Suprapubic skin (tissue), 4 donors: ENCODE data around the gene C11orf24. TPM values are rescaled to one million over a fixed set of nuclear protein-coding genes. Genes with fewer than 3 reads are reported as not detected.

Source experiments
- DNase-seq, 2 donors: peaks; one replicate each; pipeline ENCODE4 v3.0.0-alpha.2; 2019; ENCODE audit warnings: low spot score in 2 of 2
- H3K27ac ChIP-seq: fragments of 200-600 bp; sonication (generic); one replicate; pipeline ENCODE4 v1.5.1; 2019
- H3K27me3 ChIP-seq: fragments of 200-600 bp; sonication (generic); one replicate; pipeline ENCODE4 v1.5.1; 2019
- H3K36me3 ChIP-seq: fragments of 200-600 bp; sonication (generic); one replicate; pipeline ENCODE4 v1.5.1; 2019
- H3K4me1 ChIP-seq: fragments of 200-600 bp; sonication (generic); one replicate; pipeline ENCODE4 v1.5.1; 2019
- H3K4me3 ChIP-seq: fragments of 200-600 bp; sonication (generic); one replicate; pipeline ENCODE4 v1.5.1; 2019; ENCODE audit warnings: mild to moderate bottlenecking
- H3K9me3 ChIP-seq: fragments of 200-600 bp; sonication (generic); one replicate; pipeline ENCODE4 v1.5.1; 2019
- EP300 ChIP-seq: sonication (generic); formaldehyde crosslinking; IDR thresholded peaks from one replicate; pipeline ENCODE4 v1.6.1; 2017; ENCODE audit warnings: antibody characterized with exemption
- POLR2A ChIP-seq, 2 donors: fragments of 450-650 bp; IDR thresholded peaks; one replicate each; pipeline ENCODE4 v1.6.1; 2017; ENCODE audit warnings: antibody characterized with exemption in 2 of 2, mild to moderate bottlenecking in 2 of 2, moderate library complexity in 2 of 2
- POLR2AphosphoS5 ChIP-seq, 3 donors: sonication (generic); formaldehyde crosslinking; IDR thresholded peaks; one replicate each; pipeline ENCODE4 v1.6.1; 2017; ENCODE audit warnings: antibody characterized with exemption in 3 of 3
- WGBS: methylation state at CpG from one replicate; pipeline ENCODE4 v1.1.5; 2018; 5-methylcytosine and 5-hydroxymethylcytosine counted together
- total RNA-seq, 4 donors: library from RNA; depleted of rRNA; stranded (reverse); fragments of >200 nt; gene quantifications; one replicate each; pipeline ENCODE4 v1.1.0, GENCODE V29; 2016
- TF ChIP-seq, protein P1 (sequence below), 2 donors: fragments of 200-600 bp in 1 of 2; fragments of 450-650 bp in 1 of 2; sonication (generic) in 1 of 2; IDR thresholded peaks; one replicate each; pipeline ENCODE4 v1.5.1; 2016 to 2019; ENCODE audit warnings: antibody characterized with exemption in 2 of 2, mild to moderate bottlenecking in 1 of 2, moderate library complexity in 1 of 2

Gene C11orf24
- total RNA-seq, 4 donors from 2014 or later = 7.2 to 24.8 (median 16.7) TPM

GRCh38 chr11:68214173-68215086 lies 57.3 kb downstream of the C11orf24 start:
- H3K27ac ChIP-seq = peak overlapping the region; percentile 100
- H3K4me3 ChIP-seq = peak overlapping the region; percentile 75
- H3K36me3 ChIP-seq = no peaks in the 10 kb centered on the region
- no peaks in the 10 kb centered on the region for H3K27me3 ChIP-seq
- H3K4me1 ChIP-seq = peaks cover 52% of the 10 kb centered on the region
- H3K9me3 ChIP-seq = no peaks in the 10 kb centered on the region
- peak; percentile 79 to 81 for DNase-seq
- 30% methylated on average over 20 of the region's 58 CpGs for WGBS
- no peak for TF ChIP-seq EP300
- TF ChIP-seq POLR2A (IDR thresholded peaks at IDR 0.05) = no peak
- TF ChIP-seq, protein P1, sequence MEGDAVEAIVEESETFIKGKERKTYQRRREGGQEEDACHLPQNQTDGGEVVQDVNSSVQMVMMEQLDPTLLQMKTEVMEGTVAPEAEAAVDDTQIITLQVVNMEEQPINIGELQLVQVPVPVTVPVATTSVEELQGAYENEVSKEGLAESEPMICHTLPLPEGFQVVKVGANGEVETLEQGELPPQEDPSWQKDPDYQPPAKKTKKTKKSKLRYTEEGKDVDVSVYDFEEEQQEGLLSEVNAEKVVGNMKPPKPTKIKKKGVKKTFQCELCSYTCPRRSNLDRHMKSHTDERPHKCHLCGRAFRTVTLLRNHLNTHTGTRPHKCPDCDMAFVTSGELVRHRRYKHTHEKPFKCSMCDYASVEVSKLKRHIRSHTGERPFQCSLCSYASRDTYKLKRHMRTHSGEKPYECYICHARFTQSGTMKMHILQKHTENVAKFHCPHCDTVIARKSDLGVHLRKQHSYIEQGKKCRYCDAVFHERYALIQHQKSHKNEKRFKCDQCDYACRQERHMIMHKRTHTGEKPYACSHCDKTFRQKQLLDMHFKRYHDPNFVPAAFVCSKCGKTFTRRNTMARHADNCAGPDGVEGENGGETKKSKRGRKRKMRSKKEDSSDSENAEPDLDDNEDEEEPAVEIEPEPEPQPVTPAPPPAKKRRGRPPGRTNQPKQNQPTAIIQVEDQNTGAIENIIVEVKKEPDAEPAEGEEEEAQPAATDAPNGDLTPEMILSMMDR (IDR thresholded peaks at IDR 0.05) = no peak
- TF ChIP-seq POLR2AphosphoS5 (IDR thresholded peaks at IDR 0.05) = no peak

DNA sequence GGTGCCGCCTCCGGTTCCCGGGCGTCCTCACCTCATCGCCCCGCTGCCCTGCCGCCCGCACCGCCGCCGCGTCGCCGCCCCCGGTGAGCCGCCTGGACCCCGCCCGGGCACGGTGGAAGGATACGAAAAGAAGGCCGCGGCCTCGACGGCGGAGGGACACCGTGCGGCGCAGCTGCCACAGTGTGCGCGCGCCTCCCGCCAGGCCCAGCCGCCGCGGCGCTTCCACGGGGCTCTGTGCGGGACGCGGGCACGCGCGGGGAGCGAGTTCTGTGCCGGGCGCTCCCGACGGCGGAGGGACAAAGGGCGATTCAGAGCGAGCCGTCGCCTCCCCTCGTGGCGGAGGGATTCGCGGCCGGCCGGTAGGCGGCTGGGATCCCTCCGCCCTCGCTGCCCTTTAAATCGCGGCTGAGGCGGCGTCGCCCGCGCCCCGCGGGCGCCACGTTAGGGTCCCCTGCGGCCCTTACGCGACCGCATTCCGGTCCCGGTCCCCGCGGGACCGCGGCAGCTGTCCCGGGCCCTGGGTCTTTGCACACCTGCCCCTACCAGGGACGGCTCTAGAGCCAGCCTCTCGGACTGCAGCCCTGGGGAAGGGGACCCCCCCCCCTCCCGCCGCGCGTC lies 58.1 kb downstream of the C11orf24 start:
- 0% methylated on average over 25 of the region's 90 CpGs for WGBS
- TF ChIP-seq, protein P1 (IDR thresholded peaks at IDR 0.05) = peak in 1 of 2 donors; percentile 5
- TF ChIP-seq POLR2AphosphoS5 (IDR thresholded peaks at IDR 0.05) = peak in 1 of 3 donors; percentile 92
- TF ChIP-seq POLR2A (IDR thresholded peaks at IDR 0.05) = peak; percentile 82 to 90
- no peak for TF ChIP-seq EP300
- Histone ChIP-seq H3K36me3 (no peaks in the 10 kb centered on the region), H3K9me3 (no peaks in the 10 kb centered on the region), H3K27ac (peak overlapping the region; percentile 100), H3K4me1 (peaks cover 59% of the 10 kb centered on the region), H3K27me3 (no peaks in the 10 kb centered on the region), H3K4me3 (peak overlapping the region; percentile 75)
- DNase-seq = peak; percentile 88 to 90

- TF ChIP-seq, protein P1 (IDR thresholded peaks at IDR 0.05) = no peak
- no peak for TF ChIP-seq POLR2AphosphoS5 (IDR thresholded peaks at IDR 0.05)
- no peak for TF ChIP-seq POLR2A (IDR thresholded peaks at IDR 0.05)
- TF ChIP-seq EP300 = no peak
- Histone ChIP-seq H3K27me3 (no peaks in the 10 kb centered on the region), H3K9me3 (no peaks in the 10 kb centered on the region), H3K27ac (peak within 1 kb of the TSS; percentile 100), H3K36me3 (no peaks in the 10 kb centered on the region), H3K4me3 (peak within 1 kb of the TSS; percentile 75), H3K4me1 (peaks cover 64% of the 10 kb centered on the region)
- DNase-seq = no peak
- 0% methylated on average over 1 of the region's 60 CpGs for WGBS
Measured at GRCh38 chr11:68213135-68213515, 58.6 kb downstream of the C11orf24 start, which contains the start of gene KMT5B. KMT5B (minus strand) TSS chr11:68213296; CDS start chr11:68190076, 23,220 bp downstream.

DNA sequence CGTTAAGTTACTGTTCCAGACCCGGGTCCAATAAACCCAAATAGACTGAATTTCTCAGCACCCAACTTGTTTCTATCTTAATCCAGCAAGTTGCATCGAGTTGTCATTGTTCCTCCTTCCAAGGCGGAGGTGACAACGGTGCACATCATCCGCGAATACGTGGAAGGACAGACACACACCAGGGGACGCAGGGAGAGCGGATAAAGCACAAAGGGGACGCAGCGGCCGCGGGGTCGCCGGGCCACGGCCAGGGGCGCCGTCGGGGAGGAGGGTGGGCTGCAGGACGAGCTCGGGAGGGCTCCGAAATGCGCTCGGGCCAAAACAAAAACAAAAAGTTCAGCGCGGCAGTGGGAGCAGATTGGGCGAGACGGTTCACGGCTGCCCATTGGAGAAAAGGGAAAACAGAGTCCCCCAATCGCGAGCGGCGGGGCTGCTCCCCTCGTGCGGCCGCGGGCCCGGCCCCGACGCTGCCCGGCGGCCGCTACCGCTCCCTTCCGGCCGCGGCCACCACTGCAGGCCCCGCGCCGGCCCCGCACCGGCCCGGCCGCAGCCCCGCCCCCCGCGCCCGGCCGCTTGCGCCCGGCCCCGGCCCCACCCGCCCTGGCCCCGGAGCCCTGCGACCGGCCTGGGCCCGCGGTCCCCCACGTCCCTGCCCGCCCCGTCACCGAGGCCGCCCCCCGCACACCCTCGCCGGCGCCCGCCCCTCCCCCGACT lies 59.2 kb downstream of the C11orf24 start:
- Histone ChIP-seq H3K9me3 (no peaks in the 10 kb centered on the region), H3K4me3 (peak overlapping the region; percentile 75), H3K36me3 (no peaks in the 10 kb centered on the region), H3K27ac (peak overlapping the region; percentile 100), H3K27me3 (no peaks in the 10 kb centered on the region), H3K4me1 (peaks cover 65% of the 10 kb centered on the region)
- WGBS = 1% methylated on average over 43 of the region's 80 CpGs
- TF ChIP-seq, protein P1 (IDR thresholded peaks at IDR 0.05) = peak in 1 of 2 donors; percentile 39
- no peak for TF ChIP-seq EP300
- peak; percentile 81 to 89 for DNase-seq
